Measurements from ENCODE around the gene AKT3. TPM values are rescaled to one million over a fixed set of nuclear protein-coding genes. Genes with fewer than 3 reads are reported as not detected.

Gene AKT3
- total and polyA plus RNA-seq, 2 of the 8 experiments (the other 6 are each of a cell fraction or from before 2014, with no cell fraction given), result 6.0 to 36.4 TPM

GRCh38 chr1:243481101-243481500 is 368.9 kb downstream of the AKT3 start:
- Histone ChIP-seq H3K9me3 (ENCODE audit: insufficient read depth in 2 of 2, low read depth in 1 of 2, low read length in 1 of 2) (no peaks in the 10 kb centered on the region), H4K91ac (replicated peaks; ENCODE audit: insufficient read length, low read length) (peak overlapping the region; percentile 44), H4K8ac (ENCODE audit: extremely low read depth, insufficient read depth, low read length) (no peak overlapping the region), H3K36me3 (ENCODE audit: control insufficient read depth in 2 of 4, insufficient read depth in 4 of 4, low read length in 3 of 4) (no peaks in the 10 kb centered on the region), H2BK20ac (ENCODE audit: low read length) (peak overlapping the region; percentile 82), H3K18ac (ENCODE audit: extremely low read depth, low read length) (peak overlapping the region; percentile 78; the same call in 1 of the 2 replicates), H3K14ac (ENCODE audit: insufficient read length) (no peak overlapping the region), H4K20me1 (replicated peaks in 1 of 2; ENCODE audit: control insufficient read depth in 1 of 2, insufficient read depth in 2 of 2, low read length in 2 of 2) (no peaks in the 10 kb centered on the region), H3K27ac (ENCODE audit: low read depth, low read length) (no peak overlapping the region), H3K56ac (replicated peaks; ENCODE audit: insufficient read length, low read depth, low read length) (no peak overlapping the region), H3K23ac (ENCODE audit: insufficient read length) (no peak overlapping the region), H2AK5ac (ENCODE audit: low read depth, low read length) (peak overlapping the region; percentile 94; the same call in 1 of the 2 replicates), H3K79me2 (ENCODE audit: control insufficient read depth in 1 of 2, insufficient read depth in 2 of 2, low read length in 2 of 2) (no peaks in the 10 kb centered on the region), H3K4me3 (ENCODE audit: extremely low read depth in 1 of 4, insufficient read depth in 2 of 4, low read depth in 3 of 4, low read length in 4 of 4) (no peak overlapping the region), H3K4ac (replicated peaks; ENCODE audit: insufficient read length, low read depth, low read length) (peak overlapping the region; percentile 88), H3K4me2 (ENCODE audit: insufficient read depth in 1 of 2, low read depth in 2 of 2, low read length in 2 of 2) (no peak overlapping the region), H3K79me1 (ENCODE audit: low read depth, low read length) (no peaks in the 10 kb centered on the region), H2BK120ac (replicated peaks; ENCODE audit: low read depth, low read length) (no peak overlapping the region), H3K23me2 (ENCODE audit: low read depth, low read length) (peaks cover 16% of the 10 kb centered on the region), H2AFZ (ENCODE audit: low read length) (no peak overlapping the region), H3K4me1 (replicated peaks in 1 of 4; ENCODE audit: control insufficient read depth in 3 of 4, insufficient read depth in 4 of 4, low read length in 3 of 4) (peaks cover 3 to 24% (median 18%) of the 10 kb centered on the region in 4 experiments), H3K9ac (replicated peaks in 1 of 4; ENCODE audit: extremely low read depth in 1 of 4, low read depth in 3 of 4, low read length in 3 of 4) (no peak overlapping the region), H2BK15ac (ENCODE audit: low read length) (0 out of 2 replicates have a peak overlapping the region, but pooled peaks have one; percentile 72), H2BK5ac (ENCODE audit: low read depth, low read length) (peak overlapping the region; percentile 32; the same call in 1 of the 2 replicates), H4K5ac (ENCODE audit: insufficient read length, low read depth, low read length) (no peak overlapping the region), H2BK12ac (ENCODE audit: low read depth, low read length) (peak overlapping the region; percentile 60; the same call in 1 of the 2 replicates), H3K27me3 (replicated peaks in 1 of 4; ENCODE audit: control insufficient read depth in 3 of 4, extremely low read depth in 1 of 4, insufficient read depth in 3 of 4, low read length in 3 of 4) (peaks cover 0 to 5% (median 2%) of the 10 kb centered on the region in 4 experiments; a peak in 3 of 7 replicates)
- POLR2A ChIA-PET (ENCODE audit: partially characterized antibody), result interaction anchor here (0.5 to 1.9 kb wide), 2 partner anchors 10 to 802 kb away, joined by 3 to 7 read pairs; no protein-coding TSS in a partner anchor
- CTCF ChIA-PET (ENCODE audit: partially characterized antibody), result interaction anchor here (1.3 kb wide), 1 partner anchor 15 kb away, joined by 4 read pairs; no protein-coding TSS in a partner anchor
- FAIRE-seq (no peak), DNase-seq (ENCODE audit: low read depth in 1 of 2, low spot score in 2 of 2) (no peak)
- 90% methylated on average over 5 of the region's 5 CpGs; no CpG with 5 or more reads in 1 of the 2 experiments for WGBS, 2 experiments (ENCODE audit: extremely low coverage in 1 of 2, insufficient coverage in 1 of 2, insufficient read length in 1 of 2, insufficient replicate concordance in 2 of 2, low coverage in 1 of 2, low lambda C conversion rate in 2 of 2, missing lambda C conversion rate in 1 of 2)
- TF ChIP-seq CHD1 (IDR thresholded peaks at IDR 0.05; ENCODE audit: low read depth, low read length) (no peak), SUZ12 (IDR thresholded peaks at IDR 0.05; ENCODE audit: low read length) (no peak), EGR1 (IDR thresholded peaks at IDR 0.05; ENCODE audit: borderline replicate concordance, low read depth, low read length) (no peak), CBX5 (IDR thresholded peaks at IDR 0.05; ENCODE audit: low read depth, low read length) (no peak), HDAC2 (IDR thresholded peaks at IDR 0.05; ENCODE audit: borderline replicate concordance in 1 of 2, low read depth in 2 of 2, low read length in 2 of 2) (no peak), RBBP5 (IDR thresholded peaks at IDR 0.05; ENCODE audit: borderline replicate concordance, low read depth, low read length) (no peak), RNF2 (IDR thresholded peaks at IDR 0.05; ENCODE audit: borderline replicate concordance, low read depth, low read length, missing control alignments, poor library complexity, severe bottlenecking) (no peak), GTF2F1 (IDR thresholded peaks at IDR 0.05; ENCODE audit: borderline replicate concordance, low read depth, low read length) (no peak), FOSL1 (IDR thresholded peaks at IDR 0.05; ENCODE audit: insufficient read depth, low read depth, low read length) (no peak)
- TF ChIP-seq, protein P1, sequence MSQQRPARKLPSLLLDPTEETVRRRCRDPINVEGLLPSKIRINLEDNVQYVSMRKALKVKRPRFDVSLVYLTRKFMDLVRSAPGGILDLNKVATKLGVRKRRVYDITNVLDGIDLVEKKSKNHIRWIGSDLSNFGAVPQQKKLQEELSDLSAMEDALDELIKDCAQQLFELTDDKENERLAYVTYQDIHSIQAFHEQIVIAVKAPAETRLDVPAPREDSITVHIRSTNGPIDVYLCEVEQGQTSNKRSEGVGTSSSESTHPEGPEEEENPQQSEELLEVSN (IDR thresholded peaks at IDR 0.05), result no peak
- TF ChIP-seq, protein P2, sequence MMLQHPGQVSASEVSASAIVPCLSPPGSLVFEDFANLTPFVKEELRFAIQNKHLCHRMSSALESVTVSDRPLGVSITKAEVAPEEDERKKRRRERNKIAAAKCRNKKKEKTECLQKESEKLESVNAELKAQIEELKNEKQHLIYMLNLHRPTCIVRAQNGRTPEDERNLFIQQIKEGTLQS (IDR thresholded peaks at IDR 0.05; ENCODE audit: insufficient read depth, low read depth, low read length), result no peak

Data from H1 (cell line).